AG09309 (cell line): ENCODE results near the gene RCN1.
A peak's percentile ranks its signal among the peaks of the same experiment; 100 is the strongest.
"Not testable (repeated sequence)": the region's sequence is repeated elsewhere in the genome, so short reads cannot be mapped to it uniquely, and the experiment has no call there.

Source experiments
- DNase-seq: peaks from one replicate; pipeline ENCODE4 v3.0.0-alpha.2; 2010; ENCODE audit warnings: low read depth
- H3K4me3 ChIP-seq: 2 replicates; pipeline ENCODE4 v1.5.1; 2011; ENCODE audit warnings: mild to moderate bottlenecking, low read depth, low read length, moderate library complexity; ENCODE audit not compliant: control insufficient read depth
- TF ChIP-seq, protein P1 (sequence below): IDR thresholded peaks from 2 replicates; pipeline ENCODE4 v1.5.1; 2011; ENCODE audit warnings: mild to moderate bottlenecking, low read depth, low read length, inconsistent platforms; ENCODE audit not compliant: insufficient read depth, control insufficient read depth; ENCODE audit errors: missing control alignments

The RCN1 gene

DNA sequence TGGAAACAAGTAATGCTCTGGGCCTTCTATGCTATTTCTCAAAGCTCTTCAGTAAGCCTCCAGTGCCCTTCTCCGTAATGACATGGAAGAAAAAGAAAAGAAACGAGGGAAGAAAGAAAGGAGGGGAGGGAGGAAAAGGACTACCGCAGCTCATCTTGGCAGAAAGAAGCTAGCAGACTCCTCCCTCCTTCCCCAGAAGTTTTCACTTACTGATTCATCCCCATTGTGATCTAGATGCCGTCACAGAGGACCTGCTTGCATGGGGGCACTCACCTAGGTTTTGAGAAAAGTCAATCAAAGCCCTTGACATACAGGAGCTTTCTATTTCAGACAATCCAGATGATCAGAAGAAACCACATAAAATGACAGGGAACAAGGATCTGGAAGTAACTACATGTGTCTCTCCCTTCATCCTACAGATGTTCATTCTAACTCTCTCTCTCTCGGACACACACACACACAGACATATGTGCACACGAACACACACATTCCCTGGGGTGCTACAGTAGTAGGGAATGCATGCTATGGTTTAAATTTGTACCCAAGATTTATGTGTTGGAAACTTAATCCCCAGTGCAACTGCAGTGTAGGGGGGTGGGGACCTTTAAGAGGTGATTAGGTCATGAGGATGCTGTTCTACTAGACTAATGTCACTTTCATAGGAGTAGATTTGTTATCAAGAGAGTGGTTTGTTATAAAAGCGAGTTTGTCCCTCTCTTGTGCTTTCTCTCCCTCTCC, 37.6 kb upstream of the RCN1 start:
- TF ChIP-seq, protein P1, sequence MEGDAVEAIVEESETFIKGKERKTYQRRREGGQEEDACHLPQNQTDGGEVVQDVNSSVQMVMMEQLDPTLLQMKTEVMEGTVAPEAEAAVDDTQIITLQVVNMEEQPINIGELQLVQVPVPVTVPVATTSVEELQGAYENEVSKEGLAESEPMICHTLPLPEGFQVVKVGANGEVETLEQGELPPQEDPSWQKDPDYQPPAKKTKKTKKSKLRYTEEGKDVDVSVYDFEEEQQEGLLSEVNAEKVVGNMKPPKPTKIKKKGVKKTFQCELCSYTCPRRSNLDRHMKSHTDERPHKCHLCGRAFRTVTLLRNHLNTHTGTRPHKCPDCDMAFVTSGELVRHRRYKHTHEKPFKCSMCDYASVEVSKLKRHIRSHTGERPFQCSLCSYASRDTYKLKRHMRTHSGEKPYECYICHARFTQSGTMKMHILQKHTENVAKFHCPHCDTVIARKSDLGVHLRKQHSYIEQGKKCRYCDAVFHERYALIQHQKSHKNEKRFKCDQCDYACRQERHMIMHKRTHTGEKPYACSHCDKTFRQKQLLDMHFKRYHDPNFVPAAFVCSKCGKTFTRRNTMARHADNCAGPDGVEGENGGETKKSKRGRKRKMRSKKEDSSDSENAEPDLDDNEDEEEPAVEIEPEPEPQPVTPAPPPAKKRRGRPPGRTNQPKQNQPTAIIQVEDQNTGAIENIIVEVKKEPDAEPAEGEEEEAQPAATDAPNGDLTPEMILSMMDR, result no peak
- H3K4me3 ChIP-seq, result no peak overlapping the region
- DNase-seq, result no peak

DNA sequence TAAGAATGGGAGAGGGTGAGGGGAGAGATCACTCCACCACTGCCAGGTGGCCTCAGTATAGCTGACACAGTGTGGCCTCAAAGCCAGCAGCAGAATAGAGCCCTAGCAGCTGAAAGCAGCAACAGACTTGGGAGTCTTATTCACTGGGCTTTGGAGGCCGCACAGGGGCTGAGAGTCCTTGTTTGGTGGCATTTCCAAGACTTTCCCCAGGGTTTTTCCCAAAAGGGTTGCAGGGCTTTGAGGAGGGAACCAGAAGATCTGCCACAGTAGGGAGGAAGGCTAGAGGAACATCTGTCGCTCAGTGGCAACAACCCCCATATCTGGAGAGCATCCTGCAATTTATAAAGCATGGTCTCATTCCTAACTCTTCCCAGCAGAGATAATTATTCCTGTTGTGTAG, 35.0 kb upstream of the RCN1 start:
- H3K4me3 ChIP-seq, result no peak overlapping the region
- no peak for DNase-seq
- TF ChIP-seq, protein P1, result no peak

DNA sequence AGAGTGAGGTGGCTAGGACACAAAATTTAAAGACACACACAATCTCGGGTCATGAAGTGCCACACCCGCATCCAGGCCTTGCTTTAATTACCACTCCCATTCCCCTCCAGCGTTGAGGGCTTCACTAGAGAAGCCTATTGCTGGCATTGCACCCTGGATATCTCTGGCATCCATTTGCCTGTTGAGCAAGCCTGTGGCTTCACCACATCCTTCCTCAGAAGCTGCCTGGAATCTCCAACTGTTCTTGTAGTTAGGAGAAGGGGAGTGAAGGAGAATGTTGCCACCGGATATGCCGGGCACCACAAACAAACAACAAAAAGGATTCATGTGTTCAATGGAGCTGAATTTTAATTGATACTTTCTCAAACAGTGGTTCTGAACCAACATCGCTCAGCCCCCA, 34.4 kb upstream of the RCN1 start:
- peak; percentile 64 for DNase-seq
- TF ChIP-seq, protein P1, result no peak
- no peak overlapping the region for H3K4me3 ChIP-seq

DNA sequence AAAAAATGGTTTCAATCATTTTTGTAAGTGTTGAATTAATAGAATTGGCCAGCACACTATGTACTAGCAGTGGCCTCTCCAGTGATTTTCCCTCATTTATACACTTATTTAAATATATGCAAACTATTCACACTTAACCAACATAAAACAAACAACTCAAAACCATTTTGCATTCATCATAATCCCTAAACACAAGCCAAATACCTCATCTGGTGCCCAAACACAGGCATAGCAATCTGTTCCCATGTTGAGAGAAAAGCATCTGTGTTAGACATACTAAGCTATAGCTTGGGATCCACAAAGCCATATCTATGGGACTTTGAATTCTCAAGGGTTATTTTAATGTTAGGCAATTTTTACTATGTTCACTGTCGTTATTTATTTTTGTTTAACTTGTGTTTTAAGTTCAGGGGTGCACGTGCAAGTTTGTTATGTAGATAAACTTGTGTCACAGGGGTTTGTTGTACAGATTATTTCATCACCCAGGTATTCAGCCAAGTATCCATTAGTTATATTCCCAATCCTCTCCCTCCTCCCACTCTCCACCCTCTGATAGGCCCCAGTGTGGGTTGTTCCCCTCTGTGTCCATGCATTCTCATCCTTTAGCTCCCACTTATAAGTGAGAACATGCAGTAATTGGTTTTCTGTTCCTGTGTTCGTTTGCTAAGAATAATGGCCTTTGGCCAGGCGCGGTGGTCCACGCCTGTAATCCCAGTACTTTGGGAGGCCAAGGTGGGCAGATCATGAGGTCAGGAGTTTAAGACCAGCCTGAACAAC, 31.0 kb upstream of the RCN1 start:
- H3K4me3 ChIP-seq, result no peak overlapping the region
- no peak for DNase-seq
- TF ChIP-seq, protein P1, result no peak

DNA sequence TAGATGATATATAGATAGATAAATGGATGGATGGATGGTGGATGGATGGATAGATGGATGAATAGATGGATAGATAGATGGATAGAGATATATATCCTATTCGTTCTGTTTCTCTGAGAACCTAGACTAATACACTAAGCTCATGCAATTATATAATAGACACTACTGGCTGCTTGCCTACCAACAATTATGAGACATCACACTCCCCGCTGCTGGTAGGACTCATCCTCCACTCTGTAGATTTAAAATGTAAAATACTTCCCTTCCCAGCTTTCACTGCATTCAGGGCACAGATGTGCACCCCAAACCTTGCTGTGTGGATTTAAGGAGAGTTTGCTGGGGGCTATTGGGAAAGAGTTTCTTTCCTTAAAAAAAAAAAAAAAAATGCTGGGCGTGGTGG, 28.3 kb upstream of the RCN1 start:
- TF ChIP-seq, protein P1, result no peak
- no peak for DNase-seq
- H3K4me3 ChIP-seq, result no peak overlapping the region

DNA sequence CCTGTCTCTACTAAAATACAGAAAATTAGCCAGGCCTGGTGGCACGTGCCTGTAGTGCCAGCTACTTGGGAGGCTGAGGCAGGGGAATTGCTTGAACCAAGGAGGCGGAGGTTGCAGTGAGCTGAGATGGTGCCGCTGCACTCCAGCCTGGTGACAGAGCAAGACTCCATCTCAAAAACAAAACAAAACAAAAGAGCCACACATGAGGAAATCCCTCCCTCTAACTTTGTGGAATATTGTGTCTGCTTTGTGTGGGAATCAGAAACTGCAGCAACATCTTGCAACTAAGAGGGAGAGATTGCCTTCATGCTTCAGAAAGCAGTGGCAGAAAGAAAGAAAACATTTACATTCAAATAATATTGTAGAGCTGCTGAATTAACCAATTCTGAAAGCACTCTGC, 27.8 kb upstream of the RCN1 start:
- H3K4me3 ChIP-seq, DNase-seq: not testable (repeated sequence)
